IPS-11a (cell line): ENCODE results near the gene PRSS23.
"Not testable (repeated sequence)": the region's sequence is repeated elsewhere in the genome, so short reads cannot be mapped to it uniquely, and the experiment has no call there.

Experiments used
- H3K4me3 ChIP-seq: one replicate; pipeline ENCODE4 v1.5.1; 2013; ENCODE audit warnings: low read depth, low read length, control low read depth

Gene PRSS23

DNA sequence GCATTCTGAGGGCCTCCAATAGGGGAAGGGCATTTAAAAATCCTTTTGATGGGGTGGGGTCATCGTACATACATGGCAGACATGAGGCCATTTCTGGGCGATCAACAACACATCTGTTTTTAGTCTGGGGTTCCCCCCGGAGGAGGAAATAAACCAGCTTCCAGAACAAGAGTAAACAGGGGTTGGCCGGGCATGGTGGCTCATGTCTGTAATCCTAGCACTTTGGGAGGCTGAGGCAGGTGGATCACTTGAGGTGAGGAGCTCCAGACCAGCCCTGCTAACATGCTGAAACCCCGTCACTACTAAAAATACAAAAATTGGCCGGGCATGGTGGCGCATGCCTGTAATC is 12.0 kb downstream of the PRSS23 start:
- no peak overlapping the region for H3K4me3 ChIP-seq

GRCh38 chr11:86812981-86813380 is 12.6 kb downstream of the PRSS23 start:
- no peak overlapping the region for H3K4me3 ChIP-seq

DNA sequence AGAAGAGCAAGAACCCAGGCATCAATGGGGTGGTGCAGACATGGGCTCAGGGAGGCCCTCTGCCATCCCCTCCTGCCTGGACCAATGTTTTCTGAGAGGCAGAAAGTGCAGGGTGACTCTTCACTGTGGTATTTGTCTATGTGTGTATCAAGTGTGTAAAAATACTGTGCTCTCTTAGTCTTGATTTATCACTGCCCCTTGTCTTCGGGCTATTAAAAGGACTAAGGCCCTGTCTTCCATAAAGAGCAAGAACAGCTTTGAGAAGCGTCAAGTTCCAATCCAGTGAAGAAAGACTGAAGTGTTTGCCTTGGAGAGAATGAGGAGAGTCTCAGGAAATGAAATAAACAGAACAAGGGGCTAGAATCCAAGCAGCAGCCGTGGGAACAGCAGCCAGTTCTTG is 14.4 kb downstream of the PRSS23 start:
- no peak overlapping the region for H3K4me3 ChIP-seq

DNA sequence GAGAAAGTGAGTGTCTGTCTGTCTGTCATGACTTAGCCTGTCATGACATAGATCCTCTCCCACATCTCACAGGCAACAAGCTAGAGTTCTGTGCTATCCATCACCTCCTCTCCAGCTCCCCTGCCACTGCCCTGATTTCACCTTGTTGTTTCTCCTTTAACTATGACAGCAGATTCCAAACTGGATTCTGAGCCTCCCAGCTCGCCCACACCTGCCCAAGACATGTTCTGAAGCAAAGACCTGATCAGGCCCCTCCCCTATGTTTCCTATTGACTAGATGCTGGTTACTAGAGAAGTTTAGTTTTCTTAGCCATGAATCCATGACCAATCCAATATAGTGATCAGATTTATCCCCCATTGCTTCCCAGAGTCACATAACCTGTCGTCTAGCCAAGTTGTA is 15.4 kb downstream of the PRSS23 start:
- no peak overlapping the region for H3K4me3 ChIP-seq

GRCh38 chr11:86816251-86816726 is 15.9 kb downstream of the PRSS23 start:
- H3K4me3 ChIP-seq: no peak overlapping the region

GRCh38 chr11:86818462-86819192 is 18.3 kb downstream of the PRSS23 start:
- H3K4me3 ChIP-seq: no peak overlapping the region

GRCh38 chr11:86824139-86824538 is 23.8 kb downstream of the PRSS23 start:
- H3K4me3 ChIP-seq: not testable (repeated sequence)

- not testable (repeated sequence) for H3K4me3 ChIP-seq
Measured at GRCh38 chr11:86834376-86834775, 34.0 kb downstream of the PRSS23 start.

GRCh38 chr11:86844762-86845508 is 44.6 kb downstream of the PRSS23 start:
- H3K4me3 ChIP-seq: not testable (repeated sequence)

DNA sequence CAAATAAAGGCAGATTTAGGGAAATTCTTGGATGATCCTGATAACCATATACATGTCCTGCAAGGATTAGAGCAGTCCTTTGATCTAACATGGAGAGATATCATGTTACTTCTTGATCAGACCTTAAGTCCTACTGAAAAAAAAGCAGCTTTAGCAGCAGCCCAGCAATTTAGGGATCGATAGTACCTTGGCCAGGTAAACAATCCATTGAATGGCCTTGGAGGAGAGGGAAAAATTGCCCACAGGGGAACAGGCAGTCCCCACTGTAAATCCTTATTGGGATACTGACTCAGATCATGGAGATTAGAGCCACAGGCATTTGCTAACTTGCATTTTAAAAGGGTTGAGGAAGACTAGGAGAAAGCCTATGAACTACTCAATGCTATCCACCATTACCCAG is 47.8 kb downstream of the PRSS23 start:
- no peak overlapping the region for H3K4me3 ChIP-seq

GRCh38 chr11:86849679-86850078 is 49.3 kb downstream of the PRSS23 start:
- no peak overlapping the region for H3K4me3 ChIP-seq
